ENCODE data around the gene HJV.

Gene HJV

GRCh38 chr1:145992958-145993617, 28.4 kb downstream of the HJV start:
- peaks cover 31 to 35% of the 10 kb centered on the region in 2 donors for H3K36me3 ChIP-seq (ENCODE audit: control insufficient read depth in 1 of 2, insufficient read depth in 2 of 2, low read length in 2 of 2)
- H3K9me3 ChIP-seq (ENCODE audit: control insufficient read depth in 1 of 2, low read length in 2 of 2) = no peaks in the 10 kb centered on the region
- H3K27me3 ChIP-seq (ENCODE audit: control insufficient read depth in 1 of 2, insufficient read depth in 2 of 2, low read length in 2 of 2) = no peaks in the 10 kb centered on the region
- H3K27ac ChIP-seq (ENCODE audit: low read depth, low read length) = peak overlapping the region; percentile 88
- H3K4me1 ChIP-seq (ENCODE audit: control insufficient read depth in 1 of 2, insufficient read depth in 2 of 2, low read length in 2 of 2) = peaks cover 28 to 32% of the 10 kb centered on the region in 2 donors
- H3K9ac ChIP-seq (ENCODE audit: low read depth in 1 of 2, low read length in 2 of 2) = peak overlapping the region; percentile 76 to 97
- H3K4me3 ChIP-seq (ENCODE audit: low read depth in 1 of 2, low read length in 2 of 2) = peak overlapping the region; percentile 85 to 91

- peaks cover 31 to 35% of the 10 kb centered on the region in 2 donors for H3K36me3 ChIP-seq (ENCODE audit: control insufficient read depth in 1 of 2, insufficient read depth in 2 of 2, low read length in 2 of 2)
- H3K4me3 ChIP-seq (ENCODE audit: low read depth in 1 of 2, low read length in 2 of 2) = peak overlapping the region; percentile 85 to 91
- H3K9me3 ChIP-seq (ENCODE audit: control insufficient read depth in 1 of 2, low read length in 2 of 2) = no peaks in the 10 kb centered on the region
- peaks cover 23 to 31% of the 10 kb centered on the region in 2 donors for H3K4me1 ChIP-seq (ENCODE audit: control insufficient read depth in 1 of 2, insufficient read depth in 2 of 2, low read length in 2 of 2)
- H3K9ac ChIP-seq (ENCODE audit: low read depth in 1 of 2, low read length in 2 of 2) = peak overlapping the region; percentile 76 to 97
- H3K27ac ChIP-seq (ENCODE audit: low read depth, low read length) = peak overlapping the region; percentile 15
- H3K27me3 ChIP-seq (ENCODE audit: control insufficient read depth in 1 of 2, insufficient read depth in 2 of 2, low read length in 2 of 2) = no peaks in the 10 kb centered on the region
Observed at GRCh38 chr1:145992502-145992936, 29.0 kb downstream of the HJV start.

GRCh38 chr1:145991735-145992412, 29.7 kb downstream of the HJV start:
- Histone ChIP-seq H3K27ac (ENCODE audit: low read depth, low read length) (peak overlapping the region; percentile 39), H3K4me3 (ENCODE audit: low read depth in 1 of 2, low read length in 2 of 2) (peak overlapping the region; percentile 85 to 91), H3K4me1 (ENCODE audit: control insufficient read depth in 1 of 2, insufficient read depth in 2 of 2, low read length in 2 of 2) (peaks cover 20 to 28% of the 10 kb centered on the region in 2 donors)

GRCh38 chr1:145990249-145990855, 31.2 kb downstream of the HJV start:
- Histone ChIP-seq H3K36me3 (ENCODE audit: control insufficient read depth in 1 of 2, insufficient read depth in 2 of 2, low read length in 2 of 2) (peaks cover 29 to 30% of the 10 kb centered on the region in 2 donors), H3K9me3 (ENCODE audit: control insufficient read depth in 1 of 2, low read length in 2 of 2) (no peaks in the 10 kb centered on the region), H3K4me3 (ENCODE audit: low read depth in 1 of 2, low read length in 2 of 2) (no peak overlapping the region), H3K4me1 (ENCODE audit: control insufficient read depth in 1 of 2, insufficient read depth in 2 of 2, low read length in 2 of 2) (peaks cover 29 to 35% of the 10 kb centered on the region in 2 donors), H3K27me3 (ENCODE audit: control insufficient read depth in 1 of 2, insufficient read depth in 2 of 2, low read length in 2 of 2) (no peaks in the 10 kb centered on the region), H3K27ac (ENCODE audit: low read depth, low read length) (peak overlapping the region; percentile 26), H3K9ac (ENCODE audit: low read depth in 1 of 2, low read length in 2 of 2) (peak overlapping the region in 1 of 2 donors; percentile 9)

More at GRCh38 chr1:145991735-145992412, 29.7 kb downstream of the HJV start:
- H3K27me3 ChIP-seq (ENCODE audit: control insufficient read depth in 1 of 2, insufficient read depth in 2 of 2, low read length in 2 of 2) = no peaks in the 10 kb centered on the region
- peak overlapping the region in 1 of 2 donors; percentile 76 for H3K9ac ChIP-seq (ENCODE audit: low read depth in 1 of 2, low read length in 2 of 2)
- peaks cover 31 to 35% of the 10 kb centered on the region in 2 donors for H3K36me3 ChIP-seq (ENCODE audit: control insufficient read depth in 1 of 2, insufficient read depth in 2 of 2, low read length in 2 of 2)
- H3K9me3 ChIP-seq (ENCODE audit: control insufficient read depth in 1 of 2, low read length in 2 of 2) = no peaks in the 10 kb centered on the region

GRCh38 chr1:145988773-145989172, 32.8 kb downstream of the HJV start:
- Histone ChIP-seq H3K9me3 (ENCODE audit: control insufficient read depth in 1 of 2, low read length in 2 of 2) (no peaks in the 10 kb centered on the region), H3K4me3 (ENCODE audit: low read depth in 1 of 2, low read length in 2 of 2) (no peak overlapping the region), H3K27ac (ENCODE audit: low read depth, low read length) (peak overlapping the region; percentile 46), H3K9ac (ENCODE audit: low read depth in 1 of 2, low read length in 2 of 2) (no peak overlapping the region), H3K36me3 (ENCODE audit: control insufficient read depth in 1 of 2, insufficient read depth in 2 of 2, low read length in 2 of 2) (peaks cover 13 to 15% of the 10 kb centered on the region in 2 donors), H3K27me3 (ENCODE audit: control insufficient read depth in 1 of 2, insufficient read depth in 2 of 2, low read length in 2 of 2) (no peaks in the 10 kb centered on the region), H3K4me1 (ENCODE audit: control insufficient read depth in 1 of 2, insufficient read depth in 2 of 2, low read length in 2 of 2) (peaks cover 38 to 41% of the 10 kb centered on the region in 2 donors)

- H3K36me3 ChIP-seq (ENCODE audit: control insufficient read depth in 1 of 2, insufficient read depth in 2 of 2, low read length in 2 of 2) = peaks cover 5 to 6% of the 10 kb centered on the region in 2 donors
- no peaks in the 10 kb centered on the region for H3K9me3 ChIP-seq (ENCODE audit: control insufficient read depth in 1 of 2, low read length in 2 of 2)
- peaks cover 38 to 41% of the 10 kb centered on the region in 2 donors for H3K4me1 ChIP-seq (ENCODE audit: control insufficient read depth in 1 of 2, insufficient read depth in 2 of 2, low read length in 2 of 2)
- no peak overlapping the region for H3K4me3 ChIP-seq (ENCODE audit: low read depth in 1 of 2, low read length in 2 of 2)
- no peaks in the 10 kb centered on the region for H3K27me3 ChIP-seq (ENCODE audit: control insufficient read depth in 1 of 2, insufficient read depth in 2 of 2, low read length in 2 of 2)
- H3K9ac ChIP-seq (ENCODE audit: low read depth in 1 of 2, low read length in 2 of 2) = no peak overlapping the region
- peak overlapping the region; percentile 13 for H3K27ac ChIP-seq (ENCODE audit: low read depth, low read length)
Observed at GRCh38 chr1:145987926-145988325, 33.6 kb downstream of the HJV start.

- Histone ChIP-seq H3K27me3 (ENCODE audit: control insufficient read depth in 1 of 2, insufficient read depth in 2 of 2, low read length in 2 of 2) (no peaks in the 10 kb centered on the region), H3K36me3 (ENCODE audit: control insufficient read depth in 1 of 2, insufficient read depth in 2 of 2, low read length in 2 of 2) (no peaks in the 10 kb centered on the region), H3K9me3 (ENCODE audit: control insufficient read depth in 1 of 2, low read length in 2 of 2) (no peaks in the 10 kb centered on the region), H3K27ac (ENCODE audit: low read depth, low read length) (peak overlapping the region; percentile 75), H3K4me1 (ENCODE audit: control insufficient read depth in 1 of 2, insufficient read depth in 2 of 2, low read length in 2 of 2) (peaks cover 35 to 38% of the 10 kb centered on the region in 2 donors), H3K4me3 (ENCODE audit: low read depth in 1 of 2, low read length in 2 of 2) (no peak overlapping the region), H3K9ac (ENCODE audit: low read depth in 1 of 2, low read length in 2 of 2) (no peak overlapping the region)
Observed at GRCh38 chr1:145986551-145986950, 35.0 kb downstream of the HJV start.

GRCh38 chr1:145985502-145986439, 35.8 kb downstream of the HJV start:
- Histone ChIP-seq H3K4me3 (ENCODE audit: low read depth in 1 of 2, low read length in 2 of 2) (peak overlapping the region; percentile 1 to 30), H3K36me3 (ENCODE audit: control insufficient read depth in 1 of 2, insufficient read depth in 2 of 2, low read length in 2 of 2) (no peaks in the 10 kb centered on the region), H3K9ac (ENCODE audit: low read depth in 1 of 2, low read length in 2 of 2) (peak overlapping the region in 1 of 2 donors; percentile 44), H3K27ac (ENCODE audit: low read depth, low read length) (peak overlapping the region; percentile 75), H3K9me3 (ENCODE audit: control insufficient read depth in 1 of 2, low read length in 2 of 2) (no peaks in the 10 kb centered on the region), H3K27me3 (ENCODE audit: control insufficient read depth in 1 of 2, insufficient read depth in 2 of 2, low read length in 2 of 2) (no peaks in the 10 kb centered on the region), H3K4me1 (ENCODE audit: control insufficient read depth in 1 of 2, insufficient read depth in 2 of 2, low read length in 2 of 2) (peaks cover 39% of the 10 kb centered on the region in 2 donors)

GRCh38 chr1:145985129-145985501, 36.4 kb downstream of the HJV start:
- H3K4me1 ChIP-seq (ENCODE audit: control insufficient read depth in 1 of 2, insufficient read depth in 2 of 2, low read length in 2 of 2) = peaks cover 45% of the 10 kb centered on the region in 2 donors
- H3K27ac ChIP-seq (ENCODE audit: low read depth, low read length) = peak overlapping the region; percentile 66
- H3K4me3 ChIP-seq (ENCODE audit: low read depth in 1 of 2, low read length in 2 of 2) = peak overlapping the region; percentile 1 to 30
- peak overlapping the region in 1 of 2 donors; percentile 44 for H3K9ac ChIP-seq (ENCODE audit: low read depth in 1 of 2, low read length in 2 of 2)
- no peaks in the 10 kb centered on the region for H3K27me3 ChIP-seq (ENCODE audit: control insufficient read depth in 1 of 2, insufficient read depth in 2 of 2, low read length in 2 of 2)
- H3K36me3 ChIP-seq (ENCODE audit: control insufficient read depth in 1 of 2, insufficient read depth in 2 of 2, low read length in 2 of 2) = no peaks in the 10 kb centered on the region
- H3K9me3 ChIP-seq (ENCODE audit: control insufficient read depth in 1 of 2, low read length in 2 of 2) = no peaks in the 10 kb centered on the region

All from duodenal mucosa (tissue), 2 donors.